ENCODE measurements around the gene CACNA2D4.

The CACNA2D4 gene

DNA sequence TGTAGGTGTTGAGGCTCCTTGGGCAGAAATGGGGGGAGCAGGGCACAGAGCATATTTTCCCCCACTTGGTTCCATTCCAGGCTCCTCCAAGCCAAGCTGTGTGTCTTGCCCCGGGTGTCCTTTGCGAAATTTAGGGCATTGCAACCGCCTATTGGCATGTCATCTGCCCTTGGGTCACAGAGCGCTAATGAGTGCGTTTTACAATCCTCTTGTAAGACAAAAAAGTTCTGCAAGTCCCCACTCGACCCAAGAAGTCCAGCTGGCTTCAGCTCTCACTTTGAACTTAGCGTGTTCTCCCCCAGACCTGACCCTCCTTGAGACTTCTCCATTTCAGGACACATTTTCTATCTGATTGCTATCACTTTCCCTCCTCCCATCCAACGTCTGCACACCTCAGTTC lies 104.2 kb downstream of the CACNA2D4 start:
- TF ChIP-seq ZFX (IDR thresholded peaks at IDR 0.05), result no peak
- TF ChIP-seq, protein P1, sequence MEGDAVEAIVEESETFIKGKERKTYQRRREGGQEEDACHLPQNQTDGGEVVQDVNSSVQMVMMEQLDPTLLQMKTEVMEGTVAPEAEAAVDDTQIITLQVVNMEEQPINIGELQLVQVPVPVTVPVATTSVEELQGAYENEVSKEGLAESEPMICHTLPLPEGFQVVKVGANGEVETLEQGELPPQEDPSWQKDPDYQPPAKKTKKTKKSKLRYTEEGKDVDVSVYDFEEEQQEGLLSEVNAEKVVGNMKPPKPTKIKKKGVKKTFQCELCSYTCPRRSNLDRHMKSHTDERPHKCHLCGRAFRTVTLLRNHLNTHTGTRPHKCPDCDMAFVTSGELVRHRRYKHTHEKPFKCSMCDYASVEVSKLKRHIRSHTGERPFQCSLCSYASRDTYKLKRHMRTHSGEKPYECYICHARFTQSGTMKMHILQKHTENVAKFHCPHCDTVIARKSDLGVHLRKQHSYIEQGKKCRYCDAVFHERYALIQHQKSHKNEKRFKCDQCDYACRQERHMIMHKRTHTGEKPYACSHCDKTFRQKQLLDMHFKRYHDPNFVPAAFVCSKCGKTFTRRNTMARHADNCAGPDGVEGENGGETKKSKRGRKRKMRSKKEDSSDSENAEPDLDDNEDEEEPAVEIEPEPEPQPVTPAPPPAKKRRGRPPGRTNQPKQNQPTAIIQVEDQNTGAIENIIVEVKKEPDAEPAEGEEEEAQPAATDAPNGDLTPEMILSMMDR (conservative IDR thresholded peaks at IDR 0.05), result no peak
- H3K27ac ChIP-seq, result no peak overlapping the region

DNA sequence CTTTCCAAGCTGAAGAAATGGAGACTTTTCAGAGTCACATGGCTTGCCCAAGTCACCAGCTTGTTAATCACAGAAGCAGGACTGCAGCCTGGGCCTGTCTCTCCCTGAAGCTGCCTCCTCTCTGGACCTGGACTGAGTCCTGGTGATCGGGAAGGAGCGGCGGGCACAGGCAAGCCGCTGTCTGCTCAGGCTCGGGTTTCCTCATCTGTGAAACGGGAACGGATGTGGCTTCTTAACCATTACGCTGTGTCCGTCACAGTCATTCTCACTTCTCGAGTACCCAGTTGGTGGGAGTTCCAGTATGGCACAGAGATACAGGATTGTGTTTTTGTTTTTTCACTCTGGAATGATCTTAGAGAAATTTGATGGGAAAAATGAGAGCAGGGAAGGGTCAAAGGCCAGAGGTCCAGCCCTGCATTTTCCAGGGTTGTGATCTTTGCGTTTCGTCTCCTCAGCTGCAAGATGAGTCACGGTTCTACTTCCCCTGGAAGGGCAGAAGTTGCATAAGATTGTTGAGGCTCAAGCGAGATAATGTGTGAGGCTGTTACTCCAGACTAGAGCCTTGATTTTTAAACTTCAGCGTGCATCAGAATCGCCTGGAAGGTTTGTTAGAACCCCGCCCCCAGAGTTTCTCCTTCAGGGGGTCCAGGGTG lies 105.7 kb downstream of the CACNA2D4 start:
- H3K27ac ChIP-seq, result no peak overlapping the region
- TF ChIP-seq, protein P1 (conservative IDR thresholded peaks at IDR 0.05), result no peak
- no peak for TF ChIP-seq ZFX (IDR thresholded peaks at IDR 0.05)

DNA sequence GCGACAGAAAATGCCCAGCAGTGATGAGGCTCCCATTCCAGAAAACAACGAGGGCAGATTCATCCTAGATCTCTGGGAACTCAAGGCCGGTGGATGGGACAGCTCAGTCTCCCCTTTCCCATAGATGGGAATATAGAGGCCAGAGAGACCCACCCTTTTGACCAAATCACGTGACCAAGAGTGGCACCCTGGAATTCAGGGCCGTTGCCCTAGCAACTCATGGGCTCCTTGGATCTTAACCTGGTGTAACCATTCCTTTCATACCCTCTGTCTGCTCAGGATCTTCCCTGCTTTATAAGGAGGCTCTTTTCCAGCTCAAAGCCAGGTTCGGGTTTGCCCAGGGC lies 106.5 kb downstream of the CACNA2D4 start:
- H3K27ac ChIP-seq, result no peak overlapping the region
- no peak for TF ChIP-seq ZFX (IDR thresholded peaks at IDR 0.05)
- TF ChIP-seq, protein P1 (conservative IDR thresholded peaks at IDR 0.05), result no peak

DNA sequence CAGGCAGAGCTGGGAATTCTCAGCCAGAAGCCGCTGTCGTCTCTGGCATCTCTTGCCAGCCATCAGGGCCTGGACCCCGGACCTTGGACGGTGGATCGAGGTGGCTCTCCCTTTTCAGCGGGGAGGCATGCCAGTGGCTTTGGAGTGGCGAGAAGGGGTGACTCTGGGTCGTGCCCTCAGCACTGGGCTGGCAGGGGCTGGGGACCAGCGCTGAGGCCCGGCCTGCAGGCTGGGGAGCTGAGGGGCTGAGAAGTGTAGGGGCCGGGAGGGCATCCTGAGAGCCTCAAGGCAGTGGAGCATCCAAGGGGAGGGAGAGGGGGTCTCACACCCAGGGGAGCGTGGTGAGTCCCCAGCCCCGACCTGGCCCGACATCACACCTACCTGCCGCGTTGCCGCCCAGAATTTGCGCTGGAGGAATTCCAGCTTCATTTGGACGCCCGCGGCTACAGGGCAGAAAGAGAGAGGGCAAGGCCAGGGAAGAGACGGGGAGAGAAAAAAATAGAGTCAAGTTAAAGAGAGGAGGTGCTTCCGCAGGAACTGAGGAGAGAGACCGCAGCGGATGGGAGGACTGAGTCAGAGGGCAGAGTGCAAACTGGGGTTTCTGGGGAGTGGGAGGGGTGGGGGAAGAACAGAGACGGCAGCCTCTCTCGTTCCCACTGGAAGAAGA lies 107.0 kb downstream of the CACNA2D4 start:
- no peak for TF ChIP-seq ZFX (IDR thresholded peaks at IDR 0.05)
- no peak overlapping the region for H3K27ac ChIP-seq

DNA sequence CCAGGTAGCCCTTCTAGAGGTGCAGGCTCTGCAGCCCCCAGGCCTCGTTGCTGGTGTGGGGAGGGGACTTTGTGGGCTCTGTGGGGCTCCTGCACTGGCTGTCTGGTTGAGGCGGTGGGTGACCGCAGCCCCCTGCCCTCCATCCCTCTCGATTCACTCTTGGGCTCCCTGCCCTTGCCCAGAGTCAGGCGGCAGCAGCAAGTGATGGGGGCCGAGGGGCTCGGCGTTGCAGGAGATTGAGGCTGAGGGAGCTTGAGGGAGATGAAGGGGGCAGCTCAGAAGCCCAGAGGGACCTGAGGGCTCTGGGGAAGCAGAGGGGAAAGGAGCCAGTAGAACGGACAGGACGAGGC lies 107.5 kb downstream of the CACNA2D4 start:
- no peak for TF ChIP-seq ZFX (IDR thresholded peaks at IDR 0.05)
- TF ChIP-seq, protein P1 (conservative IDR thresholded peaks at IDR 0.05), result no peak
- H3K27ac ChIP-seq, result no peak overlapping the region

DNA sequence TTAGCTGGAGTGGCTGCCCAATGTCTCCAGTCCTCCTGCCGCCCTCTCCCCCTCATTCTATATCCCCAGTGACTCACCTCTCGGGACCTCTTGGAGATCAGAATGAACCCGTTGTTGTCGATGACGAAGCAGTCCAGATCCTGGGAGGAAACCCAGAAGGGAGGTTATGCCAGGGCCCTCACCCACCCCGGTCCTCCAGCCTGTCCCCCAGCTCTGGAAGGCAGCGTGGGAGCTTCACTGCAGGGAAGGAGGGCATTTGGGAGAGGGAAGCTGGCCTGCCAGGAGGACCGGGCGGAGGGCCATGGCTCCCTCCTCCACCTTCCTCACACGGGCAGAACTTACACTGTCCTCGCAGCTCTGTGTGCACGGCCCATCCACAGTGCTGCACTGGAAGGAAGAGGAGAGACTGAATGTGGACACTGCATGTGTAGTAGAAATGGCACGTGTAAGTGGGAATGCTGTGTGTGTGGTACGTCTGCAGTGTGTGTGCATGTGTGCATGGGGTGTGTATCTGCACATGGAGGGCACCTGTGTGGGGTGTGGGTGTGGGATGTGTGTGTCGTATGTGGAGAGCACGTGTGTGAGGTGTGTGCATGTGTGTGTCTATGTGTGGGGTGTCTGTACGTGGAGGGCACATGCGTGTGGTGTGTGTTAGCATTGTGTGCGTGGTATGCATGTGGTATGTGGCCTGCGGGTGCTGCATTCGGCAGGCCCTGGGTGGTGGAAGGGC lies 108.1 kb downstream of the CACNA2D4 start:
- no peak overlapping the region for H3K27ac ChIP-seq
- no peak for TF ChIP-seq ZFX (IDR thresholded peaks at IDR 0.05)
- TF ChIP-seq, protein P1 (conservative IDR thresholded peaks at IDR 0.05), result no peak

DNA sequence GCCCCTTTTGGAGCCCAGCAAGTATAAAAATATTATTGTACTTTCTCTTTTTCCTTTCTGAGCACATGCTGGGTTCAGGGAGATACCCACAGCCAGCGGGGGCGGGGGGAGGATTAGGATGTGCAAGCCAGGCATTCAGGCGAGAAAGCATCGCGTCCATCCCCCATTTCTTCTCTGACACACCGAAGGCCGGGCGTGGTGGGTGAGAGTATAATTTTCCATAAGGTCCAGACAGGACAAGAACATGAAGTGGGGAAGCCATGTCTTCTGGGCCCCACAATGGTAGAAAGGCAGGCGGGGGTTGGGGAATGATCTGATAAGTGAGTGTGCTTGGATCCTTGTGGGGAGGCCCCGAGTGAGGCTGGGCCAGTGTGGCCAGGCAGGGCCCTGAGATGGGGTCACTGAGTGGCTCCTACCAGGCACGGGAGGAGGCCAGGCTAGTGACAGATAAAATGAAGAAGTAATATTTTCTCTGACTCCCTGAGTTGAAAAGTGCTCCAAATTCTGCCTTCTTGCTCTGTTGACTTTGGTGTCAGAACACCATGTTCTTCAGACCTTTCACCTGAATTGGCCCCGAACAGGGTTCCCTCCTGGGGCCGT lies 108.8 kb downstream of the CACNA2D4 start:
- no peak overlapping the region for H3K27ac ChIP-seq
- no peak for TF ChIP-seq ZFX (IDR thresholded peaks at IDR 0.05)
- TF ChIP-seq, protein P1 (conservative IDR thresholded peaks at IDR 0.05), result no peak
